Activated CD4-positive, alpha-beta memory T cell treated with anti-CD3 and anti-CD28 coated beads, Interleukin-2, amount 10 ng/mL, durations not matched to agents 7 days and 5 days (primary cell): Measurements from ENCODE around the gene PCSK4. TPM values are rescaled to one million over a fixed set of nuclear protein-coding genes. Genes with fewer than 3 reads are reported as not detected.
A peak's percentile ranks its signal among the peaks of the same experiment; 100 is the strongest.

Experiments
- CTCF ChIA-PET: fragments of 350-600 bp; sonication (Branson Sonifier 250); formaldehyde crosslinking; loops from one replicate; lab custom pipeline; 2021; ENCODE audit warnings: antibody characterized with exemption, inconsistent platforms; lab: Charles Lee
- POLR2A ChIA-PET: fragments of 350-600 bp; sonication (Branson Sonifier 250); formaldehyde crosslinking; loops from one replicate; lab custom pipeline; 2021; ENCODE audit warnings: antibody characterized with exemption; lab: Charles Lee
- DNase-seq: peaks from one replicate; pipeline ENCODE4 v3.0.0-alpha.2; 2020
- H3K27ac Mint-ChIP-seq: one replicate; pipeline ENCODE4 v1.8.0; 2021; ENCODE audit warnings: mild to moderate bottlenecking, mixed read lengths
- H3K27me3 Mint-ChIP-seq: one replicate; pipeline ENCODE4 v1.8.0; 2021; ENCODE audit warnings: mixed read lengths
- H3K36me3 Mint-ChIP-seq: one replicate; pipeline ENCODE4 v1.8.0; 2021; ENCODE audit warnings: low read depth, mixed read lengths
- H3K4me1 Mint-ChIP-seq: one replicate; pipeline ENCODE4 v1.8.0; 2021; ENCODE audit warnings: mixed read lengths
- H3K4me3 Mint-ChIP-seq: one replicate; pipeline ENCODE4 v1.8.0; 2021; ENCODE audit warnings: mild to moderate bottlenecking, mixed read lengths
- H3K9me3 Mint-ChIP-seq: one replicate; pipeline ENCODE4 v1.8.0; 2021; ENCODE audit warnings: mixed read lengths
- total RNA-seq, 2 experiments: library from RNA; stranded (reverse); gene quantifications; one replicate each; pipeline ENCODE4 v1.2.3, GENCODE V29; 2021

PCSK4 gene
- total RNA-seq, 2 experiments from 2014 or later, result 2.5 to 3.6 TPM

GRCh38 chr19:1467215-1467489, 23.0 kb downstream of the PCSK4 start:
- peaks cover 11% of the 10 kb centered on the region for H3K27me3 Mint-ChIP-seq
- peaks cover 10% of the 10 kb centered on the region for H3K4me1 Mint-ChIP-seq
- H3K27ac Mint-ChIP-seq, result no peak overlapping the region
- CTCF ChIA-PET, result no interaction called here
- no peak for DNase-seq
- H3K4me3 Mint-ChIP-seq, result no peak overlapping the region
- POLR2A ChIA-PET, result interaction anchor here (0.6 to 2.1 kb wide), 5 partner anchors 9 to 30 kb away, joined by 3 to 7 read pairs (median 3); no protein-coding TSS in a partner anchor
- H3K9me3 Mint-ChIP-seq, result no peaks in the 10 kb centered on the region
- no peaks in the 10 kb centered on the region for H3K36me3 Mint-ChIP-seq

GRCh38 chr19:1466461-1467214, 23.5 kb downstream of the PCSK4 start:
- DNase-seq, result no peak
- ChIA-PET POLR2A (interaction anchor here (0.6 to 2.1 kb wide), 4 partner anchors 8 to 29 kb away, joined by 3 to 7 read pairs (median 4); no protein-coding TSS in a partner anchor), CTCF (interaction anchor here (1.0 to 1.7 kb wide), 3 partner anchors 8 to 30 kb away, joined by 3 to 7 read pairs (median 3); no protein-coding TSS in a partner anchor)
- Mint-ChIP-seq H3K36me3 (no peaks in the 10 kb centered on the region), H3K4me1 (peaks cover 8% of the 10 kb centered on the region), H3K27me3 (peaks cover 9% of the 10 kb centered on the region), H3K4me3 (no peak overlapping the region), H3K9me3 (no peaks in the 10 kb centered on the region), H3K27ac (no peak overlapping the region)

GRCh38 chr19:1466018-1466460, 24.1 kb downstream of the PCSK4 start:
- no peaks in the 10 kb centered on the region for H3K9me3 Mint-ChIP-seq
- peaks cover 9% of the 10 kb centered on the region for H3K27me3 Mint-ChIP-seq
- no peaks in the 10 kb centered on the region for H3K36me3 Mint-ChIP-seq
- no peak overlapping the region for H3K4me3 Mint-ChIP-seq
- no peak overlapping the region for H3K27ac Mint-ChIP-seq
- H3K4me1 Mint-ChIP-seq, result peaks cover 4% of the 10 kb centered on the region
- DNase-seq, result no peak
- ChIA-PET POLR2A (interaction anchor here (0.9 to 2.1 kb wide), 2 partner anchors 7 to 11 kb away, joined by 4 to 7 read pairs; no protein-coding TSS in a partner anchor), CTCF (interaction anchor here (1.0 to 1.7 kb wide), 3 partner anchors 8 to 30 kb away, joined by 3 to 7 read pairs (median 3); no protein-coding TSS in a partner anchor)

GRCh38 chr19:1465191-1466016, 24.7 kb downstream of the PCSK4 start:
- ChIA-PET POLR2A (interaction anchor here (2.1 kb wide), 1 partner anchor 10 kb away, joined by 7 read pairs; no protein-coding TSS in a partner anchor), CTCF (interaction anchor here (1.0 to 1.7 kb wide), 3 partner anchors 9 to 29 kb away, joined by 3 to 7 read pairs (median 3); no protein-coding TSS in a partner anchor)
- Mint-ChIP-seq H3K27ac (no peak overlapping the region), H3K4me3 (no peak overlapping the region), H3K36me3 (no peaks in the 10 kb centered on the region), H3K27me3 (peaks cover 9% of the 10 kb centered on the region), H3K4me1 (peaks cover 3% of the 10 kb centered on the region), H3K9me3 (no peaks in the 10 kb centered on the region)
- peak; percentile 40 for DNase-seq

GRCh38 chr19:1461862-1462261, 28.3 kb downstream of the PCSK4 start:
- Mint-ChIP-seq H3K27ac (no peak overlapping the region), H3K4me3 (no peak overlapping the region), H3K4me1 (no peaks in the 10 kb centered on the region), H3K27me3 (peaks cover 23% of the 10 kb centered on the region), H3K9me3 (no peaks in the 10 kb centered on the region), H3K36me3 (no peaks in the 10 kb centered on the region)
- ChIA-PET CTCF (no interaction called here), POLR2A (interaction anchor here (1.7 kb wide), 1 partner anchor 9 kb away, joined by 3 read pairs; no protein-coding TSS in a partner anchor)
- DNase-seq, result no peak

GRCh38 chr19:1460033-1460995, 29.8 kb downstream of the PCSK4 start:
- Mint-ChIP-seq H3K4me1 (peaks cover 6% of the 10 kb centered on the region), H3K27me3 (peaks cover 27% of the 10 kb centered on the region), H3K9me3 (no peaks in the 10 kb centered on the region), H3K27ac (no peak overlapping the region), H3K4me3 (no peak overlapping the region), H3K36me3 (no peaks in the 10 kb centered on the region)
- CTCF ChIA-PET, result no interaction called here
- DNase-seq, result no peak
- POLR2A ChIA-PET, result no interaction called here

- ChIA-PET CTCF (no interaction called here), POLR2A (no interaction called here)
- DNase-seq, result no peak
- peaks cover 10% of the 10 kb centered on the region for H3K4me1 Mint-ChIP-seq
- H3K9me3 Mint-ChIP-seq, result no peaks in the 10 kb centered on the region
- no peaks in the 10 kb centered on the region for H3K36me3 Mint-ChIP-seq
- H3K4me3 Mint-ChIP-seq, result no peak overlapping the region
- H3K27ac Mint-ChIP-seq, result no peak overlapping the region
- peaks cover 31% of the 10 kb centered on the region for H3K27me3 Mint-ChIP-seq
Measured at GRCh38 chr19:1459479-1459878, 30.7 kb downstream of the PCSK4 start.

- CTCF ChIA-PET, result interaction anchor here (0.9 to 1.2 kb wide), 2 partner anchors 12 to 14 kb away, joined by 3 to 4 read pairs; no protein-coding TSS in a partner anchor
- Mint-ChIP-seq H3K9me3 (no peaks in the 10 kb centered on the region), H3K4me1 (peaks cover 12% of the 10 kb centered on the region)
Measured at GRCh38 chr19:1457892-1458291, 32.3 kb downstream of the PCSK4 start.

GRCh38 chr19:1457031-1457739, 33.0 kb downstream of the PCSK4 start:
- Mint-ChIP-seq H3K4me1 (peaks cover 12% of the 10 kb centered on the region), H3K4me3 (no peak overlapping the region), H3K27ac (no peak overlapping the region), H3K36me3 (no peaks in the 10 kb centered on the region), H3K9me3 (no peaks in the 10 kb centered on the region), H3K27me3 (peaks cover 41% of the 10 kb centered on the region)
- no peak for DNase-seq
- CTCF ChIA-PET, result interaction anchor here (0.9 kb wide), 1 partner anchor 13 kb away, joined by 3 read pairs; no protein-coding TSS in a partner anchor
- POLR2A ChIA-PET, result interaction anchor here (1.0 to 1.6 kb wide), 2 partner anchors 10 to 12 kb away, joined by 3 read pairs; no protein-coding TSS in a partner anchor

More at GRCh38 chr19:1457892-1458291, 32.3 kb downstream of the PCSK4 start:
- Mint-ChIP-seq H3K27me3 (peaks cover 39% of the 10 kb centered on the region), H3K4me3 (no peak overlapping the region), H3K27ac (no peak overlapping the region), H3K36me3 (no peaks in the 10 kb centered on the region)
- POLR2A ChIA-PET, result interaction anchor here (1.0 to 1.6 kb wide), 2 partner anchors 10 to 11 kb away, joined by 3 read pairs; no protein-coding TSS in a partner anchor
- DNase-seq, result no peak

- Mint-ChIP-seq H3K27me3 (peaks cover 47% of the 10 kb centered on the region), H3K9me3 (no peaks in the 10 kb centered on the region), H3K4me3 (no peak overlapping the region), H3K27ac (no peak overlapping the region), H3K36me3 (no peaks in the 10 kb centered on the region), H3K4me1 (peaks cover 12% of the 10 kb centered on the region)
- POLR2A ChIA-PET, result interaction anchor here (1.2 to 1.6 kb wide), 3 partner anchors 10 to 15 kb away, joined by 4 to 7 read pairs (median 5); no protein-coding TSS in a partner anchor
- CTCF ChIA-PET, result interaction anchor here (1.4 kb wide), 1 partner anchor 11 kb away, joined by 4 read pairs; no protein-coding TSS in a partner anchor
- DNase-seq, result no peak
Measured at GRCh38 chr19:1456121-1456900, 33.8 kb downstream of the PCSK4 start.
